Epithelial cell of proximal tubule (primary cell): ENCODE measurements around the gene MBD3L5. TPM values are rescaled to one million over a fixed set of nuclear protein-coding genes. Genes with fewer than 3 reads are reported as not detected.
A peak's percentile ranks its signal among the peaks of the same experiment; 100 is the strongest.
"Not testable (repeated sequence)": the region's sequence is repeated elsewhere in the genome, so short reads cannot be mapped to it uniquely, and the experiment has no call there.

Source experiments
- DNase-seq: peaks from one replicate; pipeline ENCODE4 v3.0.0-alpha.2; 2011; ENCODE audit warnings: low read depth
- H3K4me3 ChIP-seq: 2 replicates; pipeline ENCODE4 v1.5.1; 2011; ENCODE audit warnings: low read depth, mild to moderate bottlenecking, low read length
- CTCF ChIP-seq: conservative IDR thresholded peaks from 2 replicates; pipeline ENCODE4 v1.5.1; 2012; ENCODE audit warnings: low read depth, mild to moderate bottlenecking, low read length
- total RNA-seq: library from RNA; depleted of rRNA; stranded (reverse); fragments of >200 nt; gene quantifications from 2 replicates; pipeline ENCODE4 v1.2.3, GENCODE V29; 2015

Gene MBD3L5
- total RNA-seq, 1 donor from 2014 or later = not detected

- TF ChIP-seq CTCF = no peak
- no peak overlapping the region for H3K4me3 ChIP-seq
- no peak for DNase-seq
Measured at GRCh38 chr19:7010722-7011593, 19.4 kb upstream of the MBD3L5 start.

DNA sequence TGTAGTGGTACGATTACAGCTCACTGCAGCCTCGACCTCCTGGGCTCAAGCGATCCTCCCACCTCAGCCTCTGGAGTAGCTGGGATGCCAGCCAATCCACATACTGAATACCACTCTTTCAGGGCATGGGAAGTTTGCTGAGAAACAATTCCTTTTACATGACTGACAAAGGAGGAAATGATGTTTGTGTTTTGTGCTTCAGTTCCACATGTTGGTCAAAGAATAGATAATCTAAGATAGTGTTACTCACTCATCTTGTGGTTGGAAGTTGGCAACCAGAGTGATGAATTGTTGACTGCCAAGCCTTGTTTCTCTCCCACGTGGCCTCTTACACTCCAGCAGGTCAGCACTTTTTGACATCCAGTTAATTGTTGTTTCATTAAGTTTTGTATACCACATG is 16.7 kb upstream of the MBD3L5 start:
- peak; percentile 86 for DNase-seq
- no peak for TF ChIP-seq CTCF
- H3K4me3 ChIP-seq = no peak overlapping the region

DNA sequence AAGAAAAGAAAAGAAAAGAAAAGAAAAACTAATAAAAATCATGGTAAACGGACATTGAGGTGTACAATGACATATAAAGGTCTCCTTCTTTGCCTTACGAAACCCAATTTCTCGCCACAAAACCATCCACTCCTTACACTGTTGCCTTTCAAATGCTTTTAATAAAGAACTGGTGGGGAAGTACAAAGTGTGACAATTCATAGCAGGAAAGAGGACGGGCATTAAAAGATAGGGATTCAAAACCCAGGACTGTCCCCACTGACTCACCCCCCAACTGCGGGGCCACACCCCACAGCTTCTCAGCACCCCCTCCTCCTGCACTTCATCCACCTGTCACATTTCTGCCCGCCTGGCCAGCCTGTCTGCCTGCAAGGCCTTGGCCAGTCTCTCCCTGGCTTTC is 11.6 kb upstream of the MBD3L5 start:
- no peak overlapping the region for H3K4me3 ChIP-seq
- no peak for DNase-seq
- no peak for TF ChIP-seq CTCF

- H3K4me3 ChIP-seq, DNase-seq: not testable (repeated sequence)
Measured at GRCh38 chr19:7021331-7021730, 9.0 kb upstream of the MBD3L5 start, which contains the start of gene MBD3L2B. Gene MBD3L2B (minus strand): TSS chr19:7021431. CDS start chr19:7021397, 34 bp downstream.

GRCh38 chr19:7028790-7029189 is 1.6 kb upstream of the MBD3L5 start:
- H3K4me3 ChIP-seq, DNase-seq: not testable (repeated sequence)

- H3K4me3 ChIP-seq, DNase-seq: not testable (repeated sequence)
Measured at GRCh38 chr19:7040079-7040478, 9.7 kb downstream of the MBD3L5 start, which contains the start of gene MBD3L4. Gene MBD3L4 (minus strand): TSS chr19:7040179. CDS start chr19:7040144, 35 bp downstream.

DNA sequence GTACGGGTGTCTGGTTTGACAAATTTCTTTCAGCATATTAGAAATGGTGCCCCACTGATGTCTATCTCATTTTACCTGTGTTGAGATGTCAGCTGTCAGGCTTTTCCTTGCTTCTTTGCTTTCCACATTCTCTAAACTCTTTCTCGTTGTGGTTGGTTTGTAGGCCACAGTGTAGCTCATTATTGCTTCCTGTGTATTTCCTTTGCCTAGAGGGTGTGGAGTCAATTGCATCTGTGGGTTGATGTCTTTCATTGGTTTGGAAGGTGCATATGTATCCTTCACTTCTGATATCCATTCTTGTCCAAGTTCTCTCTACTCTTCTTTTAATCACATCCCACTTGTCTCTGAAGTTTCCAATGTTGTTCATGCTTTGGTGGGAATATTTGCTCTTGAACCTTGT is 11.2 kb downstream of the MBD3L5 start:
- DNase-seq = not testable (repeated sequence)

GRCh38 chr19:7049021-7049420 is 18.6 kb downstream of the MBD3L5 start, which contains the start of gene MBD3L2:
Gene MBD3L2 (plus strand): TSS chr19:7049321. CDS start chr19:7049374, 53 bp downstream.
- not testable (repeated sequence) for DNase-seq, H3K4me3 ChIP-seq

More for the DNA sequence above, 11.2 kb downstream of the MBD3L5 start:
- H3K4me3 ChIP-seq = not testable (repeated sequence)

GRCh38 chr19:7051421-7051820 is 21.0 kb downstream of the MBD3L5 start:
- DNase-seq, H3K4me3 ChIP-seq: not testable (repeated sequence)

DNA sequence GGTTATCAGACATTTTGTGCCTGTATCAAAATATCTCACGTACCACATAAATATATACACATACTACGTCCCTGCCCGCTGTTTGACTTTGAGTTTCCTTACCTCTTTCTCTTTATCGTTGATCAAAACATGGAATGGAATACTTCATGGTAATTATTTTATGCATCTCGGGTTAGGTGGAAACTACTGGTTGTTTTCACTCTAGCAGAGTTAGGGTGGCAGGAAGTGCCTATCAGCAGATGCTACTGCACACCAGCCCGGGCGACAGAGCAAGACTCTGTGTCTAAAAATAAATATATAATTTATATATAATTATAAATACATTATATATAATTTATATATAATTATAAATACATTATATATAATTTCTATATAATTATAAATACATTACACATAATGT is 22.5 kb downstream of the MBD3L5 start:
- DNase-seq = not testable (repeated sequence)

GRCh38 chr19:7054635-7055368 is 24.4 kb downstream of the MBD3L5 start:
- DNase-seq, H3K4me3 ChIP-seq: not testable (repeated sequence)

More for the DNA sequence above, 22.5 kb downstream of the MBD3L5 start:
- not testable (repeated sequence) for H3K4me3 ChIP-seq

- not testable (repeated sequence) for DNase-seq, H3K4me3 ChIP-seq
Measured at GRCh38 chr19:7055679-7056078, 25.3 kb downstream of the MBD3L5 start.

GRCh38 chr19:7056371-7056770 is 26.0 kb downstream of the MBD3L5 start:
- H3K4me3 ChIP-seq, DNase-seq: not testable (repeated sequence)

GRCh38 chr19:7058576-7058975 is 28.2 kb downstream of the MBD3L5 start, which contains the start of gene MBD3L3:
Gene MBD3L3 (minus strand): TSS chr19:7058676. CDS start chr19:7058605, 71 bp downstream.
- not testable (repeated sequence) for H3K4me3 ChIP-seq

DNA sequence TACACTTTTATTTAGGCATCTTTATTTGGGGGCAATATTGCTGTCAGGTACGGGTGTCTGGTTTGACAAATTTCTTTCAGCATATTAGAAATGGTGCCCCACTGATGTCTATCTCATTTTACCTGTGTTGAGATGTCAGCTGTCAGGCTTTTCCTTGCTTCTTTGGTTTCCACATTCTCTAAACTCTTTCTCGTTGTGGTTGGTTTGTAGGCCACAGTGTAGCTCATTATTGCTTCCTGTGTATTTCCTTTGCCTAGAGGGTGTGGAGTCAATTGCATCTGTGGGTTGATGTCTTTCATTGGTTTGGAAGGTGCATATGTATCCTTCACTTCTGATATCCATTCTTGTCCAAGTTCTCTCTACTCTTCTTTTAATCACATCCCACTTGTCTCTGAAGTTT is 29.6 kb downstream of the MBD3L5 start:
- H3K4me3 ChIP-seq, DNase-seq: not testable (repeated sequence)

More at GRCh38 chr19:7058576-7058975, 28.2 kb downstream of the MBD3L5 start, which contains the start of gene MBD3L3:
- DNase-seq = not testable (repeated sequence)
